Esophagus squamous epithelium (tissue), 5 donors: ENCODE results near the gene TBX4. TPM values are rescaled to one million over a fixed set of nuclear protein-coding genes. Genes with fewer than 3 reads are reported as not detected.

Experiments
- DNase-seq: peaks from one replicate; lab custom pipeline; 2025; lab: John Stamatoyannopoulos, UW
- H3K27ac ChIP-seq, 4 donors: fragments of 200-600 bp; sonication (generic); one replicate each; pipeline ENCODE4 v1.5.1; 2016 to 2019; ENCODE audit warnings: mild to moderate bottlenecking in 1 of 4
- H3K27me3 ChIP-seq, 4 donors: fragments of 200-600 bp; sonication (generic); 1 replicate in 3 of 4; 2 replicates in 1 of 4; pipeline versions ENCODE4 v1.5.1 to v1.6.0; 2017 to 2021; ENCODE audit warnings: antibody characterized with exemption in 1 of 4
- H3K36me3 ChIP-seq, 3 donors: fragments of 200-600 bp; sonication (generic); one replicate each; pipeline ENCODE4 v1.5.1; 2016 to 2019
- H3K4me1 ChIP-seq, 3 donors: fragments of 200-600 bp; sonication (generic); one replicate each; pipeline ENCODE4 v1.5.1; 2017 to 2019
- H3K4me3 ChIP-seq, 4 donors: fragments of 200-600 bp; sonication (generic); 1 replicate in 3 of 4; 2 replicates in 1 of 4; pipeline ENCODE4 v1.5.1; 2016 to 2019; ENCODE audit warnings: mild to moderate bottlenecking in 2 of 4, moderate library complexity in 1 of 4
- H3K9me3 ChIP-seq, 3 donors: fragments of 200-600 bp; sonication (generic); one replicate each; pipeline ENCODE4 v1.5.1; 2016 to 2019
- POLR2A ChIP-seq, 4 donors: fragments of 450-650 bp; IDR thresholded peaks; one replicate each; pipeline ENCODE4 v1.6.1; 2017; ENCODE audit warnings: antibody characterized with exemption in 4 of 4, mild to moderate bottlenecking in 4 of 4, moderate library complexity in 3 of 4
- WGBS, 2 donors: methylation state at CpG; one replicate each; pipeline ENCODE4 v1.1.5; 2018; 5-methylcytosine and 5-hydroxymethylcytosine counted together
- intact Hi-C: fragments of 100-400 bp; cut with DNase I; formaldehyde crosslinking; loops from one replicate; pipeline ENCODE4 v1.15.0; 2022
- total RNA-seq, 4 donors: library from RNA; depleted of rRNA; stranded (reverse); fragments of >200 nt; gene quantifications; one replicate each; pipeline ENCODE4 v1.1.0, GENCODE V29; 2016
- TF ChIP-seq, protein P1 (sequence below), 6 experiments: fragments of 450-650 bp in 4 of 6; fragments of 200-600 bp in 2 of 6; sonication (generic) in 2 of 6; IDR thresholded peaks; one replicate each; pipeline ENCODE4 v1.5.1; 2016 to 2019; ENCODE audit warnings: antibody characterized with exemption in 6 of 6, mild to moderate bottlenecking in 4 of 6, moderate library complexity in 4 of 6
- donor health status: DM: yes; HTN: yes; CAD: no.

TBX4 gene
- total RNA-seq, 4 donors from 2014 or later, result not detected

DNA sequence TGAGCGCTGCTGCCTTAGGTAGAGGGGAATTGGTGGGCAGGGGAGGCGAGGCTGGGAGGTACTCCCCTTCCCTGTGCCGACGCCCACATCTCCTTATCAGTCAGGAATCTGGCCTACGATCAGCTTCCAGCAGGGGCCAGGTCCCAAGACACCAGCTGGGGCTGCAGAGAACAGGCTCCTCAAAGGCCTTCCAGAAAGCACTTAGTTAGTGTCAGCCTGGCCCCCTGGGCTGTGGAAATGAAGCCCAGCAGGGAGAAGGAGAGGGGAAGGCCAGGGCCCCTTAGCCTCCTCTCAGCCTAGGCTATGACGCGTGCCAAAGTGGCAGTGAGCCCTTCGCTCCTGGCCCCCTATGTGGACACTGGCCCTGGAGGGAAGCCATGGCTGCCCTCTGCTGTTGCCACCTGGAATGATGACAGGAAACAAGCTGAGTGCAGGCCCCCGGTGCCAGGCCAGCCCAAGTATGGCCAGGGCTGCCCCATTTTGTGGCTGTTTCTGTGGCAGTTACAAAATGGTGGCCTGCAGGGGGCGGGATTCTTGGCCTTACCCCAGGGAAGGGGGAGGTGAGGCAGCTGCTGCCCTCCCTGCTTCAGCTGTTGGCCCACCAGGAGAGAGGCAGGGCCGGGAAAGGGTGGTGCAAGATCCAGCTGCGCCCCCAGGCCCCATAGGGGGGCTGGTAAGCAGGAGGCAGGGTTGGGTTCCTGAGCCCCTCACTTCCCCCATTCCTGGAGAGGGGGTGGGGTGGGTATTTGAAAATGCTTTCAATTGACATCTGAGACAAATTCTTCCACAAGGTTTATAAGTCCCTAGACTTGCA is 11.3 kb downstream of the TBX4 start:
- Histone ChIP-seq H3K9me3 (no peaks in the 10 kb centered on the region), H3K36me3 (no peaks in the 10 kb centered on the region), H3K4me3 (no peak overlapping the region), H3K27ac (no peak overlapping the region), H3K27me3 (peaks cover 0 to 85% (median 11%) of the 10 kb centered on the region in 4 donors), H3K4me1 (peaks cover 5 to 15% (median 11%) of the 10 kb centered on the region in 3 donors)
- no peak for DNase-seq
- TF ChIP-seq, protein P1, sequence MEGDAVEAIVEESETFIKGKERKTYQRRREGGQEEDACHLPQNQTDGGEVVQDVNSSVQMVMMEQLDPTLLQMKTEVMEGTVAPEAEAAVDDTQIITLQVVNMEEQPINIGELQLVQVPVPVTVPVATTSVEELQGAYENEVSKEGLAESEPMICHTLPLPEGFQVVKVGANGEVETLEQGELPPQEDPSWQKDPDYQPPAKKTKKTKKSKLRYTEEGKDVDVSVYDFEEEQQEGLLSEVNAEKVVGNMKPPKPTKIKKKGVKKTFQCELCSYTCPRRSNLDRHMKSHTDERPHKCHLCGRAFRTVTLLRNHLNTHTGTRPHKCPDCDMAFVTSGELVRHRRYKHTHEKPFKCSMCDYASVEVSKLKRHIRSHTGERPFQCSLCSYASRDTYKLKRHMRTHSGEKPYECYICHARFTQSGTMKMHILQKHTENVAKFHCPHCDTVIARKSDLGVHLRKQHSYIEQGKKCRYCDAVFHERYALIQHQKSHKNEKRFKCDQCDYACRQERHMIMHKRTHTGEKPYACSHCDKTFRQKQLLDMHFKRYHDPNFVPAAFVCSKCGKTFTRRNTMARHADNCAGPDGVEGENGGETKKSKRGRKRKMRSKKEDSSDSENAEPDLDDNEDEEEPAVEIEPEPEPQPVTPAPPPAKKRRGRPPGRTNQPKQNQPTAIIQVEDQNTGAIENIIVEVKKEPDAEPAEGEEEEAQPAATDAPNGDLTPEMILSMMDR (IDR thresholded peaks at IDR 0.05), result no peak
- TF ChIP-seq POLR2A (IDR thresholded peaks at IDR 0.05), result no peak
- intact Hi-C loops, result no loop called here
- WGBS, 2 donors, result 45 to 86% methylated on average over 2 to 4 of the region's 12 CpGs

DNA sequence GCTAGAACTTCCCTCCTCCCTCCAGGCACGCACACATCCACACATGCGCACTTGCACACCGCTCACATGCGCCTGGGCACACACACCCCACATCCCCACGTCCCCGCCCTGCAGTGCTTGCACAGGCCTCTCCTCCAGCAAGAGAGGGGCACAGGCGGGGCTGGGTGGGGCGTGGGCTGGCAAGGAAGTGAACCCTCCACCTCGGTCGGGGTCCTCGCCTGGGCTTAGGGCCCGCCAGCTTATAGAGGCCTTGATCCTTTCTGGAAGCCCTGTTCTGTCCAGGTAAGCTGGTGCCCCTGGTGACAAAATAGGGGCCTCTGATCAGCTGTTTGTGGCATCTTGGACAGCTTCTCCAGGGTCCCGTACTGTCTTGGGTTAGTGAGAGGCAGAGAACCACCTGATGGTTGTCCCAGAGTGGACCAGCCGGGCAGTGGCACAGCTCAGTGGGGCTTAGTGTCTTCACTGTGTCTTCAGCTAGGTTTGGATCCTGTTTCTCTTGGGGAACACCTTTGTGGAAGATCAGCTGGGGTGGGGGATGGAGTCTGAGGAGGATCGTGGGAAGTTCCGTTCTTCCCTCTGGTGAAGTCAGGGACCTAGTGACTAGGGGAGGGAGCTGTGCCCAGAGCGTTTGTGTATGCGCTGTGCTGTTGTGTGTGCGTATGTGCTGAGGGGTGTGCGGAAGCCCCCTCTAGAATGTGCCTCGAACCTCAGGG is 12.1 kb downstream of the TBX4 start:
- H3K27me3 ChIP-seq, result peaks cover 0 to 85% (median 11%) of the 10 kb centered on the region in 4 donors
- no peak overlapping the region for H3K4me3 ChIP-seq
- no peak overlapping the region for H3K27ac ChIP-seq
- TF ChIP-seq POLR2A (IDR thresholded peaks at IDR 0.05), result no peak
- TF ChIP-seq, protein P1 (IDR thresholded peaks at IDR 0.05), result no peak
- no peaks in the 10 kb centered on the region for H3K9me3 ChIP-seq
- peaks cover 5 to 15% (median 11%) of the 10 kb centered on the region in 3 donors for H3K4me1 ChIP-seq
- WGBS, 2 donors, result 92 to 100% methylated on average over 1 to 15 of the region's 21 CpGs
- DNase-seq, result no peak
- intact Hi-C loops, result no loop called here
- H3K36me3 ChIP-seq, result no peaks in the 10 kb centered on the region

DNA sequence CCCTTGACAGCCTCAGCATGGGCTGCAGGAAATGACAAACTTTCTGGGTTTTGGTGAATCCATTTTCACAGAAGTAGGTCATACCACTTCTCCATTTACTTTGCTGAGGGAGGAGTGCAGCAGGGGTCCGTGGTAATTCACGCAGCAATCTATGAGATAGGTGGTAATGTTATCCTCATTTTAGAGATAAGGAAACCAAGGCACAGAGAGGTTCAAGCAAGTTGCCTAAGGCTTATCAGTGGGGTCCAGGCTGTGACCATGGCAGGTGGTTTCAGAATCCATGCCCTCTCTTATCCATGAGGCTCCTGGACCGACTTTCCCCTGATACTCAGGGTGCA is 12.6 kb downstream of the TBX4 start:
- DNase-seq, result no peak
- Histone ChIP-seq H3K4me3 (no peak overlapping the region), H3K36me3 (no peaks in the 10 kb centered on the region), H3K4me1 (peaks cover 5 to 15% (median 11%) of the 10 kb centered on the region in 3 donors), H3K9me3 (no peaks in the 10 kb centered on the region), H3K27ac (no peak overlapping the region), H3K27me3 (peaks cover 0 to 85% (median 11%) of the 10 kb centered on the region in 4 donors)
- 65 to 95% methylated on average over 2 to 3 of the region's 3 CpGs for WGBS, 2 donors
- TF ChIP-seq, protein P1 (IDR thresholded peaks at IDR 0.05), result no peak
- no peak for TF ChIP-seq POLR2A (IDR thresholded peaks at IDR 0.05)
- intact Hi-C loops, result no loop called here

DNA sequence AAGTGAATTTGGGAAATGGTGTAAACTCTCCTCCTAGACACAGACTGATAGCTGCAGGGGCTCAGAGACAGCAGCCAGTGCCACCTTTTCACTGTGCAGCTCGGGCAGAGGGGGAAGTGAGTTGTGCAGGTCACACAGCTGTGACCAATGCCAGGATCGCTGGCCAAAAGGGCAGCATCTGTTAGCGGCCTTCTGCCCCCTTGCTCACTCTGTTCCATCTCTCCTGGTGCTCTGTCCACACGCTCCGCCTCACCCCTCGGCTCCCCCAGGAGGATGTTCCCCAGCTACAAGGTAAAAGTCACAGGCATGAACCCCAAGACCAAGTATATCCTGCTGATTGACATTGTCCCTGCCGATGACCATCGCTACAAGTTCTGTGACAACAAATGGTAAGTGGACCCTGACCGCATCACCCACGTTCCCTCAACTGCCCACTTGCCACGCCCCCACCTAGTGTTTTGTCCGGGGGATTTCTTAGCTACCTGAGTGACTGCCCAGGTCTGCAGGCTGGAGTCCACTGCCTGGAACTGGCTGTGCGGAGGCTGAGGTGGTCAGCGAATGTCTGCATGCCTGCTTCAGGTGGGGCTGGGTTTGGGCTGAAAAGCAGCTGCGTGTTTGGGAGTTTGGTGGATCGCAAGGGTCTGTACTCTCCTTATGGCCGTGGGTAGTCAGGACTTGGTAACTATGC is 13.5 kb downstream of the TBX4 start:
- intact Hi-C loops, result no loop called here
- no peaks in the 10 kb centered on the region for H3K36me3 ChIP-seq
- WGBS, 2 donors, result 71 to 82% methylated on average over 11 to 15 of the region's 17 CpGs
- H3K9me3 ChIP-seq, result no peaks in the 10 kb centered on the region
- peaks cover 0 to 78% (median 8%) of the 10 kb centered on the region in 4 donors for H3K27me3 ChIP-seq
- no peak overlapping the region for H3K27ac ChIP-seq
- no peak for TF ChIP-seq POLR2A (IDR thresholded peaks at IDR 0.05)
- TF ChIP-seq, protein P1 (IDR thresholded peaks at IDR 0.05), result no peak
- no peak overlapping the region for H3K4me3 ChIP-seq
- H3K4me1 ChIP-seq, result peaks cover 5 to 15% (median 11%) of the 10 kb centered on the region in 3 donors
- DNase-seq, result no peak
